Measurements from ENCODE around the gene DERL3.

Gene DERL3

GRCh38 chr22:23791738-23792645 lies 46.8 kb downstream of the DERL3 start:
- no peak for DNase-seq (ENCODE audit: low spot score)
- in situ Hi-C loops (cut with MboI; ENCODE audit: low sequenced_read_pairs, unreplicated experiment): no loop called here
- no peak for TF ChIP-seq CTCF (IDR thresholded peaks at IDR 0.05; ENCODE audit: borderline replicate concordance, control extremely low read depth, extremely low read depth, insufficient read depth, missing control alignments)

- no peak for TF ChIP-seq CTCF (IDR thresholded peaks at IDR 0.05; ENCODE audit: borderline replicate concordance, control extremely low read depth, extremely low read depth, insufficient read depth, missing control alignments)
- in situ Hi-C loops (cut with MboI; ENCODE audit: low sequenced_read_pairs, unreplicated experiment): no loop called here
- no peak for DNase-seq (ENCODE audit: low spot score)
Observed at GRCh38 chr22:23790819-23791737, 47.7 kb downstream of the DERL3 start.

GRCh38 chr22:23789638-23790037 lies 49.2 kb downstream of the DERL3 start:
- no peak for DNase-seq (ENCODE audit: low spot score)
- TF ChIP-seq CTCF (IDR thresholded peaks at IDR 0.05; ENCODE audit: borderline replicate concordance, control extremely low read depth, extremely low read depth, insufficient read depth, missing control alignments): no peak
- in situ Hi-C loops (cut with MboI; ENCODE audit: low sequenced_read_pairs, unreplicated experiment): no loop called here

- DNase-seq (ENCODE audit: low spot score): no peak
- in situ Hi-C loops (cut with MboI; ENCODE audit: low sequenced_read_pairs, unreplicated experiment): no loop called here
- TF ChIP-seq CTCF (IDR thresholded peaks at IDR 0.05; ENCODE audit: borderline replicate concordance, control extremely low read depth, extremely low read depth, insufficient read depth, missing control alignments): no peak
Observed at GRCh38 chr22:23789121-23789520, 49.7 kb downstream of the DERL3 start.

GRCh38 chr22:23787910-23788309 lies 50.9 kb downstream of the DERL3 start:
- no peak for DNase-seq (ENCODE audit: low spot score)
- no peak for TF ChIP-seq CTCF (IDR thresholded peaks at IDR 0.05; ENCODE audit: borderline replicate concordance, control extremely low read depth, extremely low read depth, insufficient read depth, missing control alignments)
- in situ Hi-C loops (cut with MboI; ENCODE audit: low sequenced_read_pairs, unreplicated experiment): no loop called here

GRCh38 chr22:23787600-23787896 lies 51.3 kb downstream of the DERL3 start:
- no peak for TF ChIP-seq CTCF (IDR thresholded peaks at IDR 0.05; ENCODE audit: borderline replicate concordance, control extremely low read depth, extremely low read depth, insufficient read depth, missing control alignments)
- no peak for DNase-seq (ENCODE audit: low spot score)
- in situ Hi-C loops (cut with MboI; ENCODE audit: low sequenced_read_pairs, unreplicated experiment): no loop called here

All from GM13976 (cell line).